Gastrocnemius medialis (tissue), 4 donors: ENCODE results near the gene KRTAP12-1. TPM values are rescaled to one million over a fixed set of nuclear protein-coding genes. Genes with fewer than 3 reads are reported as not detected.
"Not testable (repeated sequence)": the region's sequence is repeated elsewhere in the genome, so short reads cannot be mapped to it uniquely, and the experiment has no call there.

ENCODE experiments used
- ATAC-seq, 2 donors: fragments of 150-250 bp; one replicate each; pipeline ENCODE4 v1.9.1; 2016
- DNase-seq, 2 donors: peaks; one replicate each; pipeline ENCODE4 v3.0.0-alpha.2; 2019
- H3K27ac ChIP-seq, 4 donors: fragments of 200-600 bp; sonication (generic); 1 replicate in 1 of 4; 2 replicates in 3 of 4; pipeline ENCODE4 v1.5.1; 2016 to 2018; ENCODE audit warnings: mild to moderate bottlenecking in 2 of 4, moderate library complexity in 1 of 4
- H3K27me3 ChIP-seq, 3 donors: fragments of 200-600 bp; sonication (generic) in 2 of 3; 1 replicate in 1 of 3; 2 replicates in 2 of 3; pipeline versions ENCODE4 v1.5.1 to v1.6.0; 2016 to 2019; ENCODE audit warnings: mild to moderate bottlenecking in 1 of 3, moderate library complexity in 1 of 3
- H3K36me3 ChIP-seq, 2 donors: fragments of 200-600 bp; sonication (generic) in 1 of 2; one replicate each; pipeline ENCODE4 v1.5.1; 2017 to 2018
- H3K4me1 ChIP-seq, 2 donors: fragments of 200-600 bp; sonication (generic) in 1 of 2; one replicate each; pipeline ENCODE4 v1.5.1; 2016 to 2017; ENCODE audit warnings: mild to moderate bottlenecking in 2 of 2
- H3K4me3 ChIP-seq, 4 donors: fragments of 200-600 bp; sonication (generic) in 3 of 4; 1 replicate in 1 of 4; 2 replicates in 3 of 4; pipeline ENCODE4 v1.5.1; 2016 to 2019; ENCODE audit warnings: mild to moderate bottlenecking in 2 of 4
- H3K9me3 ChIP-seq, 3 donors: fragments of 200-600 bp; sonication (generic) in 2 of 3; 1 replicate in 1 of 3; 2 replicates in 2 of 3; pipeline ENCODE4 v1.5.1; 2016 to 2019
- CTCF ChIP-seq, 5 experiments: fragments of 450-650 bp in 3 of 5; fragments of 200-600 bp in 2 of 5; sonication (generic) in 2 of 5; IDR thresholded peaks in 4 of 5; conservative IDR thresholded peaks in 1 of 5; 1 replicate in 4 of 5; 2 replicates in 1 of 5; pipeline ENCODE4 v1.5.1; 2016 to 2019; ENCODE audit warnings: antibody characterized with exemption in 5 of 5, mild to moderate bottlenecking in 3 of 5, moderate library complexity in 3 of 5
- POLR2A ChIP-seq, 2 donors: fragments of 450-650 bp; IDR thresholded peaks; one replicate each; pipeline ENCODE4 v1.6.1; 2017; ENCODE audit warnings: antibody characterized with exemption in 2 of 2, mild to moderate bottlenecking in 2 of 2, moderate library complexity in 2 of 2
- in situ Hi-C, 4 donors: fragments of 200-750 bp; cut with MboI; loops; one replicate each; pipeline versions ENCODE4 v1.15.0 to v1.8.0; 2017; ENCODE audit warnings: low sequenced_read_pairs in 4 of 4
- intact Hi-C: fragments of 100-400 bp; cut with DNase I; formaldehyde crosslinking; loops from one replicate; pipeline ENCODE4 v1.15.1; 2023; ENCODE audit warnings: low total_unique reads
- total RNA-seq, 4 donors: library from RNA; depleted of rRNA; stranded (reverse); fragments of >200 nt; gene quantifications; one replicate each; pipeline versions ENCODE4 v1.1.0 to v1.2.3, GENCODE V29; 2016

KRTAP12-1 gene
- total RNA-seq, 4 donors from 2014 or later, result not detected

GRCh38 chr21:44692798-44693512 is 11.0 kb upstream of the KRTAP12-1 start:
- peaks cover 0 to 12% (median 12%) of the 10 kb centered on the region in 3 donors for H3K27me3 ChIP-seq
- DNase-seq, result no peak
- in situ Hi-C loops (no loop called here), intact Hi-C loops (no loop called here)
- no peak for ATAC-seq
- H3K36me3 ChIP-seq, result no peaks in the 10 kb centered on the region
- H3K27ac ChIP-seq, result no peak overlapping the region
- no peaks in the 10 kb centered on the region for H3K4me1 ChIP-seq
- H3K4me3 ChIP-seq, result no peak overlapping the region
- H3K9me3 ChIP-seq, result peaks cover 0 to 15% (median 4%) of the 10 kb centered on the region in 3 donors
- no peak for TF ChIP-seq POLR2A (IDR thresholded peaks at IDR 0.05)
- TF ChIP-seq CTCF (IDR thresholded peaks at IDR 0.05 in 4 of 5, conservative IDR thresholded peaks at IDR 0.05 in 1 of 5), result no peak

GRCh38 chr21:44691686-44692085 is 9.7 kb upstream of the KRTAP12-1 start:
- peaks cover 0 to 15% (median 4%) of the 10 kb centered on the region in 3 donors for H3K9me3 ChIP-seq
- no peaks in the 10 kb centered on the region for H3K36me3 ChIP-seq
- DNase-seq, result no peak
- intact Hi-C loops (no loop called here), in situ Hi-C loops (no loop called here)
- peaks cover 9 to 17% (median 11%) of the 10 kb centered on the region in 3 donors for H3K27me3 ChIP-seq
- no peak for TF ChIP-seq POLR2A (IDR thresholded peaks at IDR 0.05)
- TF ChIP-seq CTCF (IDR thresholded peaks at IDR 0.05 in 4 of 5, conservative IDR thresholded peaks at IDR 0.05 in 1 of 5), result no peak
- no peak overlapping the region for H3K4me3 ChIP-seq
- ATAC-seq, result no peak
- no peaks in the 10 kb centered on the region for H3K4me1 ChIP-seq
- H3K27ac ChIP-seq, result no peak overlapping the region

GRCh38 chr21:44689740-44690139 is 7.8 kb upstream of the KRTAP12-1 start:
- H3K4me3 ChIP-seq, DNase-seq, H3K4me1 ChIP-seq, in situ Hi-C loops, H3K36me3 ChIP-seq, H3K27ac ChIP-seq, intact Hi-C loops, ATAC-seq: not testable (repeated sequence)
- peaks cover 0 to 15% (median 4%) of the 10 kb centered on the region in 3 donors for H3K9me3 ChIP-seq
- H3K27me3 ChIP-seq, result peaks cover 11 to 26% (median 18%) of the 10 kb centered on the region in 3 donors

GRCh38 chr21:44687671-44688070 is 5.7 kb upstream of the KRTAP12-1 start:
- Histone ChIP-seq H3K4me1 (no peaks in the 10 kb centered on the region), H3K36me3 (no peaks in the 10 kb centered on the region), H3K27ac (no peak overlapping the region), H3K4me3 (no peak overlapping the region), H3K9me3 (peaks cover 0 to under 1% (median 0%) of the 10 kb centered on the region in 3 donors), H3K27me3 (peaks cover 16 to 26% (median 22%) of the 10 kb centered on the region in 3 donors)
- no peak for ATAC-seq
- TF ChIP-seq POLR2A (IDR thresholded peaks at IDR 0.05) (no peak), CTCF (IDR thresholded peaks at IDR 0.05 in 4 of 5, conservative IDR thresholded peaks at IDR 0.05 in 1 of 5) (no peak)
- in situ Hi-C loops (no loop called here), intact Hi-C loops (no loop called here)
- DNase-seq, result no peak

GRCh38 chr21:44686843-44687561 is 5.0 kb upstream of the KRTAP12-1 start:
- intact Hi-C loops, result no loop called here
- Histone ChIP-seq H3K36me3 (no peaks in the 10 kb centered on the region), H3K27ac (no peak overlapping the region), H3K9me3 (no peaks in the 10 kb centered on the region), H3K4me1 (no peaks in the 10 kb centered on the region), H3K4me3 (no peak overlapping the region), H3K27me3 (peaks cover 16 to 26% (median 22%) of the 10 kb centered on the region in 3 donors)
- in situ Hi-C loops, result no loop called here
- no peak for ATAC-seq
- no peak for TF ChIP-seq POLR2A (IDR thresholded peaks at IDR 0.05)
- TF ChIP-seq CTCF (IDR thresholded peaks at IDR 0.05 in 4 of 5, conservative IDR thresholded peaks at IDR 0.05 in 1 of 5), result no peak
- no peak for DNase-seq
